ENCODE results near the gene POLR2F. TPM values are rescaled to one million over a fixed set of nuclear protein-coding genes. Genes with fewer than 3 reads are reported as not detected.
"Not testable (repeated sequence)": the region's sequence is repeated elsewhere in the genome, so short reads cannot be mapped to it uniquely, and the experiment has no call there.

POLR2F gene
- total RNA-seq, 1 experiment from 2014 or later = 162 TPM

DNA sequence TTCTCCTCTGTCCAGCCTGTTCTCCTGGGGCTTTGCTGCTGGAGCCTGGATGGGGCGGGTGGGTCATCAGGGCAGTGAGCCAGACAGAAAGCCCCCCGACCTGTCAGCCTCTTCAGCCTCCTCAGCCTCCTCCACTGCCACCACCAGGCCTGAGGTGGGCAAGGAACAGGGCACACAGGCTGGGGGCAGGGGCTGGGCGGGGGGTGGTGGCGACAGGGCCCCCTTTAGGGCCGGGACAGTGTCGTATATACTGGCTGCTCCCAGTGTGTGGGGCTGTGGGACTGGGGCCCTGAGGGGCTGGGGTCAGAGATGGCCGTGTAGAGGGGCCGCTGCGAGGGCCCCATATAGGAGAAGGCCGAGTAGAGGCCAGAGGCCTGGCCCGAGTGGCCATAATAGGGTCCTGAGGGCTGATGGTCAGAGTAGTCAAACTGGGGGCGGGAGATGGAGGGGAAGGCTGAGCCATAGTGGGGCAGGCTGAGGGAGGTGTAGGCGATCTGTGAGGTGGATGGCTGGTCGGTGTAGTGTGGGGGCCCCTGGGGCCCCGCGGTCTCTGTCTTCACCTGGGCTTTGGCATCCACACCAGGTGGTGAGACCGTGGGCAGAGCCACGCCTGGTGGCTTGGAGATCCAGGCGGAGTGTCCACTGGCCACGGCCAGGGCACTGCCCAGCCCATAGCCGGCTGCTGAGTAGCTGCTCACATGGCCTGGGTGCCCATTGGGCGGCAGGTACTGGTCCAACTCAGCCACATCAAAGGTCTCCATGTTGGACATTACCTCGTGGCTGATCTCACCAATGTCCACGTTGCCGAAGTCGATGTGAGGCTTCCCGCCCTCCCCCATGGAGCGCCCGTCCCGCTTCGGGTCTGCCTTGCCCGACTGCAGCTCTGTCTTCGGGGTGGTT lies 20.0 kb downstream of the POLR2F start:
- Histone ChIP-seq H3K4me1 (ENCODE audit: insufficient read depth, low read length, poor library complexity, severe bottlenecking) (peaks cover 10% of the 10 kb centered on the region), H3K27ac (ENCODE audit: low read depth, low read length, poor library complexity, severe bottlenecking) (no peak overlapping the region), H3K36me3 (ENCODE audit: insufficient read depth, low read length, poor library complexity, severe bottlenecking) (no peaks in the 10 kb centered on the region), H3K4me3 (ENCODE audit: low read depth, low read length, poor library complexity, severe bottlenecking) (no peak overlapping the region), H3K9me3 (ENCODE audit: low read depth, low read length, poor library complexity, severe bottlenecking) (no peaks in the 10 kb centered on the region), H3K27me3 (replicated peaks; ENCODE audit: insufficient read depth, low read depth, low read length, poor library complexity) (no peaks in the 10 kb centered on the region)
- intact Hi-C loops (cut with micrococcal nuclease; ENCODE audit: unreplicated experiment) = no loop called here
- no TSS peak for BruUV-seq (replicated peaks)
- ChIA-PET CTCF (interaction anchor here (0.7 kb wide), 1 partner anchor 19 kb away, joined by 3 read pairs; no protein-coding TSS in a partner anchor), POLR2A (ENCODE audit: low non-redundant PET) (no interaction called here)
- no peak for DNase-seq (ENCODE audit: low spot score)
- no peak for TF ChIP-seq EZH2 (IDR thresholded peaks at IDR 0.05; ENCODE audit: borderline replicate concordance, low read depth, low read length, poor library complexity, severe bottlenecking)
- TF ChIP-seq, protein P1, sequence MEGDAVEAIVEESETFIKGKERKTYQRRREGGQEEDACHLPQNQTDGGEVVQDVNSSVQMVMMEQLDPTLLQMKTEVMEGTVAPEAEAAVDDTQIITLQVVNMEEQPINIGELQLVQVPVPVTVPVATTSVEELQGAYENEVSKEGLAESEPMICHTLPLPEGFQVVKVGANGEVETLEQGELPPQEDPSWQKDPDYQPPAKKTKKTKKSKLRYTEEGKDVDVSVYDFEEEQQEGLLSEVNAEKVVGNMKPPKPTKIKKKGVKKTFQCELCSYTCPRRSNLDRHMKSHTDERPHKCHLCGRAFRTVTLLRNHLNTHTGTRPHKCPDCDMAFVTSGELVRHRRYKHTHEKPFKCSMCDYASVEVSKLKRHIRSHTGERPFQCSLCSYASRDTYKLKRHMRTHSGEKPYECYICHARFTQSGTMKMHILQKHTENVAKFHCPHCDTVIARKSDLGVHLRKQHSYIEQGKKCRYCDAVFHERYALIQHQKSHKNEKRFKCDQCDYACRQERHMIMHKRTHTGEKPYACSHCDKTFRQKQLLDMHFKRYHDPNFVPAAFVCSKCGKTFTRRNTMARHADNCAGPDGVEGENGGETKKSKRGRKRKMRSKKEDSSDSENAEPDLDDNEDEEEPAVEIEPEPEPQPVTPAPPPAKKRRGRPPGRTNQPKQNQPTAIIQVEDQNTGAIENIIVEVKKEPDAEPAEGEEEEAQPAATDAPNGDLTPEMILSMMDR (conservative IDR thresholded peaks at IDR 0.05; ENCODE audit: low read depth, low read length) = no peak

DNA sequence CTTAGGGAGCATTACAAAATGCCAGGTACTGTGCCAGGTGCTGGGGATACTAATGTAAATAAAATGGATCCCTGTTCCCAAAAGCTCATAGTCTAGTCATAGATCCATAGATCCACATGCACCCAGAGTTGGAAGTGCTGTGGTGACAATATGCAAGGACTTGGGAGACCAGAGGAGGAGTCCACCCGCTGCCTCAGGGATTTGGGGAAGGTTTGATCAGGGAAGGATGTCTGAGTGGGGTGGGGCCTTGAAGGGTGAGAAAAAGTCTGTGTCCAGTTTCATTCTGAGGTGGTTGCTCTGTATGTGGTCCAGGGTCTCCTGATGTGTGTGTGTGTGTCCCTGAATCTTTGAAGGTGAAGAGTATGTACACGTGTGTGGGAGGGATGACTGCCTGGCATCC lies 21.7 kb downstream of the POLR2F start:
- ChIA-PET POLR2A (ENCODE audit: low non-redundant PET) (no interaction called here), CTCF (no interaction called here)
- H3K4me1 ChIP-seq (ENCODE audit: insufficient read depth, low read length, poor library complexity, severe bottlenecking) = peaks cover 10% of the 10 kb centered on the region
- H3K27me3 ChIP-seq (replicated peaks; ENCODE audit: insufficient read depth, low read depth, low read length, poor library complexity) = no peaks in the 10 kb centered on the region
- no peaks in the 10 kb centered on the region for H3K9me3 ChIP-seq (ENCODE audit: low read depth, low read length, poor library complexity, severe bottlenecking)
- no TSS peak for BruUV-seq (replicated peaks)
- no peak for DNase-seq (ENCODE audit: low spot score)
- no peak for TF ChIP-seq EZH2 (IDR thresholded peaks at IDR 0.05; ENCODE audit: borderline replicate concordance, low read depth, low read length, poor library complexity, severe bottlenecking)
- TF ChIP-seq, protein P1 (conservative IDR thresholded peaks at IDR 0.05; ENCODE audit: low read depth, low read length) = no peak
- intact Hi-C loops (cut with micrococcal nuclease; ENCODE audit: unreplicated experiment) = no loop called here
- no peak overlapping the region for H3K27ac ChIP-seq (ENCODE audit: low read depth, low read length, poor library complexity, severe bottlenecking)
- H3K36me3 ChIP-seq (ENCODE audit: insufficient read depth, low read length, poor library complexity, severe bottlenecking) = no peaks in the 10 kb centered on the region
- H3K4me3 ChIP-seq (ENCODE audit: low read depth, low read length, poor library complexity, severe bottlenecking) = no peak overlapping the region

DNA sequence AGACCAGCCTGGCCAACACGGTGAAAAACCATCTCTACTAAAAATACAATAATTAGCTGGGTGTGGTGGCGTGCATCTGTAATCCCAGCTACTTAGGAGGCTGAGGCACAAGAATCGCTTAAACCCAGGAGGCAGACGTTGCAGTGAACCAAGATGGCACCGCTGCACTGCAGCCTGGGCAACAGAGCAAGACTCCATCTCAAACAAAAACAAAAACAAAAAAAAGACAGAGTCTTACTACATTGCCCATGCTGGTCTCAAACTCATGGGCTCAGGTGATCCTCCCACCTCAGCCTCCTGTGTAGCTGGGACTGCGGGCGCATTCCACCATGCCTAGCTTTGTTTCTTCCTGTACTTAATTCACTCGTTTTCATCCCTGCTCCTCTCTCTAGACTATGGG lies 22.5 kb downstream of the POLR2F start:
- H3K9me3 ChIP-seq (ENCODE audit: low read depth, low read length, poor library complexity, severe bottlenecking); H3K36me3 ChIP-seq (ENCODE audit: insufficient read depth, low read length, poor library complexity, severe bottlenecking); BruUV-seq (replicated peaks); intact Hi-C loops (cut with micrococcal nuclease; ENCODE audit: unreplicated experiment); CTCF ChIA-PET; H3K4me1 ChIP-seq (ENCODE audit: insufficient read depth, low read length, poor library complexity, severe bottlenecking); DNase-seq (ENCODE audit: low spot score); POLR2A ChIA-PET (ENCODE audit: low non-redundant PET); H3K27ac ChIP-seq (ENCODE audit: low read depth, low read length, poor library complexity, severe bottlenecking); H3K27me3 ChIP-seq (replicated peaks; ENCODE audit: insufficient read depth, low read depth, low read length, poor library complexity); H3K4me3 ChIP-seq (ENCODE audit: low read depth, low read length, poor library complexity, severe bottlenecking): not testable (repeated sequence)

DNA sequence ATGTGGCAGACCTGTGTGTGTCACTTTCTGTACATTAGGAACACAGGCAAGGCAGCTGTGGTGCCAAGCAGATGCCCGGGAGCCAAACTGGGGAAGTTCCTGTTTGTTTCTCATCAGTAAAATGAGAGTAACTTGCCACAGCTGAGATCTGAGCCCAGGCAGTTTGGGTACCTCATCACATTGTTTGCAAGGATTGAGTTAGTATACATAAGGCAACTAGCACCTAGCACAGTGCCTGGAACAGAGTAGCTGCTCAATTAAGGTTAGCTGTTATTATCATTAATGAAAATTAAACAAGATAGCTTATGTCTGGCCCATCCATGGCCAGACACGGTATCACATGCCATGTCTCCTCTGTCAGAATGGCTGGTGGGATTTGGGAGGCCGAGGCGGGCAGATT lies 23.0 kb downstream of the POLR2F start:
- ChIA-PET POLR2A (ENCODE audit: low non-redundant PET) (no interaction called here), CTCF (no interaction called here)
- H3K36me3 ChIP-seq (ENCODE audit: insufficient read depth, low read length, poor library complexity, severe bottlenecking) = no peaks in the 10 kb centered on the region
- intact Hi-C loops (cut with micrococcal nuclease; ENCODE audit: unreplicated experiment) = no loop called here
- no peak overlapping the region for H3K27ac ChIP-seq (ENCODE audit: low read depth, low read length, poor library complexity, severe bottlenecking)
- peaks cover 9% of the 10 kb centered on the region for H3K4me1 ChIP-seq (ENCODE audit: insufficient read depth, low read length, poor library complexity, severe bottlenecking)
- H3K27me3 ChIP-seq (replicated peaks; ENCODE audit: insufficient read depth, low read depth, low read length, poor library complexity) = no peaks in the 10 kb centered on the region
- BruUV-seq (replicated peaks) = no TSS peak
- no peak overlapping the region for H3K4me3 ChIP-seq (ENCODE audit: low read depth, low read length, poor library complexity, severe bottlenecking)
- no peaks in the 10 kb centered on the region for H3K9me3 ChIP-seq (ENCODE audit: low read depth, low read length, poor library complexity, severe bottlenecking)
- no peak for DNase-seq (ENCODE audit: low spot score)
- TF ChIP-seq, protein P1 (conservative IDR thresholded peaks at IDR 0.05; ENCODE audit: low read depth, low read length) = no peak
- no peak for TF ChIP-seq EZH2 (IDR thresholded peaks at IDR 0.05; ENCODE audit: borderline replicate concordance, low read depth, low read length, poor library complexity, severe bottlenecking)
